ENCODE data around the gene YWHAH.
A peak's percentile ranks its signal among the peaks of the same experiment; 100 is the strongest.

Gene YWHAH

DNA sequence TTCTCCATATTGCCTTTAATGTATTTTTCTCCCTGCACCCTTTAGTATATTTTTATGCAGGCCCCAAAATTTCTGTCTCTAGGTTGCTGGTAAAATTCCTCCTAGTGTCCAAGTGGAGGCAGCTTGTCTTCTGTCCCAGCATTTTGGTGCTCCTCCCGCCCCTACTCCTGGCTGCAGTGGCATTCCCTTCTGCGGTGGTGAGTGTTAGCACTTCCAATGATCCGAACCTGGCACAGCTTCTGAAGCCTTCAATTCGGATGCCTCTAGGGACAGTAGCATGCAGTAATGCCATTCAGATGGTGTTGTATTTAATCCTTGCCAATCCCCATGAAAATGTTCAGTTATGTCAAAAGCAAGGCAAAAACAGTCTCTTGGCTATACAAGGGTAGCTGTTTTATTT lies 5.9 kb downstream of the YWHAH start:
- DNase-seq (ENCODE audit: low read depth in 2 of 2): no peak

DNA sequence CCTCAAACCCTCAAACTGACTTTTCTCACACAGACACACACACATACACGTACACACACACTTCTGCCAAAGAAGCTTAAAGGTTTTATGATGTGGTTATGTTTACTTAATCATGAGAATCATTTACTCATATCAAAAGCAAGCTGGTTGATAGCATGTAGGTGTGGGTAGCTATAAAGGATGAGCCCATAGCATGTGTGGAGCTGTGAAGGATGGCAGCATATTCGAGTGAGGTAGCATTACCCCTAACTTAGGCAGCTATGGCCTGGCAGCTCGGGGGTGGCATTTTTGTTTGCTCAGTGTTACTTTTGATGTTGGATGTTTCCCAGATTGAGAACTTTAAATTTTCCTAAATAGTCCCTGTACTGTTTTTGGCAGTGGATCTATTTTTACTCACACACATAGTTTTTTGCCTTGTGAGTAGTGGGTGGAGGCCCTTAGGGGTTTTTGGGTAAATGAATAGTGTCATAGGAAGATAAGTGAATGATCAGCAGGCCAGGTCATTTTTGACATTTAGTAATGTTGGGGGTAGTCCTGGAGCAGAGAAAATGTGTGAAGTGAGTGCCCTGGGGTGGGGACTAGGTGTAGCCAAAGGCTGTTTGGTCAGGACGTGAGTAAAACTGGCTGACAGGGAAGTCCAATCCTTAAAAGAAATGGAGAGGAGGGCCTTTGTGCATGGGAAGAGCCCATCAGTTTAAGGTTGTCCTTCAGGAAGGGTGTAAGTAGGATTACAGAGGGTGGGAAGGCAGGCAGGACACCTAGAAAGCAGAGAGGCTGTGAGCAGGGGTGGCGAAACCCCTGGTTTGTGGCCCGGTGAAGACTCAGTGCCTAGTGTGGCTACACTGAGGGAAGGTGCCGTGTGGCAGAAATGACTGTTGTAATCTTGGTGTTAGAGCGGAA lies 7.1 kb downstream of the YWHAH start:
- no peak for DNase-seq (ENCODE audit: low read depth in 2 of 2)

DNA sequence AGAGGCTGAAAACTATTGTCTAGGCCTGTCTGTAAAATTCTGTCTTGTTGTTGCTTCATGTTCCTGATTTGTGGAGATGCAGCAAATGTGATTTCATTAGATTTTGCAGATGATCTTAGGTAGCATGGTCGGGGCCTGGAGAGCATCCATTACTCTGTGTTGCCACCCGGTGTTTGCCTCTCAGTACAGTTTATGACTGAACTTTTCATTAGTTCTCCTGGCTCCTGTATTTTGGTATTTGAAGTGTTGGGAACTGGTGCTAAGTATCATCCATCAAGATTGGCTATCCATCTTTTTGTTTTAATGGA lies 7.7 kb downstream of the YWHAH start:
- DNase-seq (ENCODE audit: low read depth in 2 of 2): no peak

DNA sequence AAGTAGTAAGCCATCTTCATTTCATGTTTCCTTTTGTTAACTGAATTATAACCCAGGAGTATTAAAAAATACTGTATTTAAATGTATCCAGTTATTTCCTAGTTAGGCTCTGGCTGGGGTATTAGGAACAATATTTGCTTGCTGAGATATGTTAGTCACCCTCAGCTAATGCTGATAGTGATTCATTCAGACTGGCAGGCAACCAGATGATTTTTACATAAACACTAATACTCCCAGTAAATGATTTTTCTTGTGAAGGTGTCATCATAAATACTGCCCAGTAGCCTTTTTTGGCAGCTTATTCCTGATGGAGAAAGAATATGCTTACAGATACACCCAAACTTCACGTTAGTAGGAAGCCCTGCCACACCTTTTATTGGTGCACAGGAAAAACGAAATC lies 8.1 kb downstream of the YWHAH start:
- DNase-seq (ENCODE audit: low read depth in 2 of 2): no peak

DNA sequence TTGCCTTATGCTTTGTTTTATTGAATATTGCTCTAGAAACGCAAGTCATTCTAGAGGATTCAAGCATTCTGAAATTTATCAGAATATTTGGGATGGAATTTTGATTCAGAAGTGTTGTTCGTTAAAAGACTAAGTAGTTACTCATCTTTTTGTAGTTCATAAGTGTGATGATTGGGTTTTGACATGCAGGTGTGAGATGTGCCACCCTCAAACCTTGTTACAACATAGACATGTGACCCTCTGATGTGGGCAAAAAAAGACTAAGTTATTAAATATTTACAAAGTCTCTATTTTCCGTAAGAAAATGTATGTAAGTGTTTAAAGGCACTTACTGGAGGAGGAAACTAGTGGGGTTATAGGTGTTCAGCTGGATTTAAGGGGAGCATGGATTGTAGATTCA lies 8.9 kb downstream of the YWHAH start:
- DNase-seq (ENCODE audit: low read depth in 2 of 2): no peak

DNA sequence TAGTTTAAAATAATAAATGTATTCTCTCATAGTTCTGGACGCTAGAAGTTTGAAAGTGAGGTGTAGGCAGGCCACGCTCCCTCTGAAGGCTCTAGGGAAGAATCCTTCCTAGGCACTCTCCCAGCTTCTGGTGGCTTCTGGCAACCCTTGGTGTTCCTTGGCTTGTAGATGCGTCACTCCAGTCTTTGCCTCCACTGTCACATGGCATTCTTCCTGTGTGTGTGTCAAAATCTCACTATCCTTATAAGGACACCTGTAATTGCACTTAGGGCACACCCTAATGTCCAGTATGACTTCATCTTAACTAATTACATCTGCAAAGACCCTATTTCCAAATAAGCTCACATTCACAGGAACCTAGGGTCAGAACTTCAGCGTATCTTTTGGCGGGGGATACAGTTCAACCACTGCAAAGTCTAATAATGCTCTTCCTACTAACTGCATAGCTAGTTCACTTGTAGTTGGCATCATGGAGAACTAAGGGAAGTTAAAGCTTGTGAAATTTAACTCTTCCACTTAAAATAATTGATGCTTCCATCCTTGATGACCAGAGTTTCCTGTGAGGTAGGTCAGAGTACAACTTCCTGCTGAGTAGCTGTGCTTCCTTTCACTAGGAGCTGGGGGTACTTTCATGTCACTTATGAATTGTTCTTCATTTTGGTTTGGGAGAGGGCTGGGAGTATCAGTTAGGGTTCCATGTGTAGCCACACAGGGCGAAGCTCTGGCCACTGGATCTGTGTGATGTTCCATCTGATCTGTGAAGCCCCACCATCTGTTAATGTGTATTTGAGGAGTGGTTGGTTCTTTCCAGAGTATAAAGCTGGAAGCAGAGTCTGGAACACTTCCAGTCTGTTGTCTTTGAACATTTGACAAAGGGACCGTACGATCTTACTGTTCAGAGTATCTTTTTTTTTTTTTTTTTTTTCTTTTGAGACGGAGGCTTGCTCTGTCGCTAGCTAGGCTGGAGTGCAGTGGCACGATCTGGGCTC lies 10.5 kb downstream of the YWHAH start:
- no peak for DNase-seq (ENCODE audit: low read depth in 2 of 2)

DNA sequence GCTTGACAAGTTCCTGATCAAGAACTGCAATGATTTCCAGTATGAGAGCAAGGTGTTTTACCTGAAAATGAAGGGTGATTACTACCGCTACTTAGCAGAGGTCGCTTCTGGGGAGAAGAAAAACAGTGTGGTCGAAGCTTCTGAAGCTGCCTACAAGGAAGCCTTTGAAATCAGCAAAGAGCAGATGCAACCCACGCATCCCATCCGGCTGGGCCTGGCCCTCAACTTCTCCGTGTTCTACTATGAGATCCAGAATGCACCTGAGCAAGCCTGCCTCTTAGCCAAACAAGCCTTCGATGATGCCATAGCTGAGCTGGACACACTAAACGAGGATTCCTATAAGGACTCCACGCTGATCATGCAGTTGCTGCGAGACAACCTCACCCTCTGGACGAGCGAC lies 12.0 kb downstream of the YWHAH start:
- no peak for DNase-seq (ENCODE audit: low read depth in 2 of 2)

DNA sequence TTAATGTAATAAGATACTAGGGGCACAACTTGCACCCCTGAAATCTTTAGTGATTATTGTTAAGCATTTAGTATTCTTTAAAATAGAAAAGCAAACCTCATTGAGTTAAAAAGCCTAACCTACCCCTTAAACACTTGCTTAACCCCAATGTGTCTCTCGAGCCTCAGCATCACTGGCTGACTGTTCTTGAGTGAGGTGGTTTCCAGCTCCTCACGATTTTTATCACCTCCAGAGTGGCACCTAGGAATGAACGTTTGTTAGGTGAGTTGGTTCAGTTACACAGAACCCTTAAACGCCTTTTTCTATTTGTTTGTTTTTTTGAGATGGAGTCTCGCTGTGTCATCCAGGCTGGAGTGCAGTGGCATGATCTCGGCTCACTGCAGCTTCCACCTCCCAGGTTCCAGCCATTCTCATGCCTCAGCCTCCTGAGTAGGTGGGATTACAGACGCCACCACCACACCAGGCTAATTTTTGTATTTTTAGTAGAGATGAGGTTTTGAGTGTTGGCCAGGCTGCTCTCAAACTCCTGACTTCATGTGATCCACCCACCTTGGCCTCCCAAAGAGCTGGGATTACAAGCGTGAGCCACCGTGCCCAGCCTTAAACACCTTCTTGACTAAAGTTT lies 13.7 kb downstream of the YWHAH start:
- DNase-seq (ENCODE audit: low read depth in 2 of 2): no peak

DNA sequence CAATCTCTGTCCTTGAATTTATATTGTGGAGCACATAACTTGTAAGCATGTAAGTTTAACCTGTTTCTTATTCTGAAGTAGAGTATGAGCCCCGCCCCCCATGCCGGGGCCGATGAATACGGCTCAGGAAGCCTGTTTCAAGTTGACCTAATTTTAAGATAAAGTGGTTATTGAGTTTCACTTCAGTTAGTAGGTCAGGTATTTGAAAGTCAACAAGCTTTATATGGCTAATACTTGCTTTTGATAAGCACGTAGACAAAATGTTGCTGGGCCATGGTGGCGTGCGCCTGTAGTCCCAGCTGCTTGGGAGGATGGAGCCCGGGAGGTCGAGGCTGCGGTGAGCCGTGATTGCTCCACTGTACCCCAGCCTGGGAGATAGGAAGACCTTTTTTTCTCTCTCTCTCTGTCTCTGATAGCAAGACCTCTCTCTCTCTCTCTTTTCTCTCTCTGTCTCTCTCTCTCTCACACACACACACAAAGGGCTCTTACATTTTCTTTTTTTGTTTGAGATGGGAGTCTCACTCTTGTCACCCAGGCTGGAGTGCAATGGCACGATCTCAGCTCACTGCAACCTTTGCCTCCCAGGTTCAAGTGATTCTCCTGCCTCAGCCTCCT lies 14.4 kb downstream of the YWHAH start:
- no peak for DNase-seq (ENCODE audit: low read depth in 2 of 2)

DNA sequence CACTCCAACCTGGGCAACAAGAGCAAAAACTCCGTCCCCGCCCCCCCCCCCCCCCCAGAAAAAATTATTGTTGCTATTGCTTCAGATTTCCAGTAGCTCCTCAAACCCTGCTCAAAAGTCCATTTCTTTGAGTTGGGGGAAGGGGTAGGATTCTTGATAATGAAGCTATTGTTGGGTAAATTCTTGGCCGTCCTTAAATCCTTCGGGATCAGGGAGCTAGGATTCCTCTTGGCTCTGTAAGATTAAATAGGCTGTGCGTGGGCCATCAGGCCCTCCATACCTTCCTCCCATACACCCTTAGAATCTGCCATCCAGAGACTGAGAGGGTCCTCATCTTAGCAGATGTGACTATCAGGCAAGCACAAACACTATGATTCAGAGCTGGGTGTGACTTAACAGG lies 16.4 kb downstream of the YWHAH start:
- DNase-seq (ENCODE audit: low read depth in 2 of 2): no peak

DNA sequence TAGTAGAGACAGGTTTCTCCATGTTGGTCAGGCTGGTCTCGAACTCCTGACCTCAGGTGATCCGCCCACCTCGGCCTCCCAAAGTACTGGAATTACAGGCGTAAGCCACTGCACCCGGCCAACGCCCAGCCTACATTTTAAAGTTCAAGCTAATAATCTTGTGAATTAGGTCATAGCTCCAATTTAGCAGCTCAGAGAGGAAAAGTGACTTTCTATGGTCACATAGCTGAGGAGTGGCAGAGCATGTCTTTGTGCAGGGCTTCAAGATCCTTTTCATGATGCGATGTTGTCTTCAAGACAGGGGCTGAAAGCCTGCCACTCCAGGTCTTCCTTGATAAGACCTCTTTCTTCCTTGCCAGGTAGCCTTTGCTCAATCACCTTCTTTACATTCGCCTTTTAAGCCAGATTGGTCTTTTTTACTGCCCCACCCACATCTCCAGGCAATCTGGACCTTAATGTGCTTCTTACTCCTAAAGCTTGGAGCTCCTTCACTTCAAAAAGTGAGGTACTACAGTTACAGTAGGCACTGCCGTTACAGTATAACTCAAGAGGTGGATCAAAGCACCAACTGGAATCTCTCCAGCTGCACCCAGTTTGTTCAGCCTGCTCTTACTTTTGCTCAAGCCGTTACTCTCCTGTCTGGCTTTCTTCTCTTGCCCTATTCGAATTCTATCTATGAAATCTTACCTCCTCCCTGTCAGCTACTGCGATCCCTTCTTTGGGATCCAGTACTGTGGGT lies 18.2 kb downstream of the YWHAH start:
- no peak for DNase-seq (ENCODE audit: low read depth in 2 of 2)

DNA sequence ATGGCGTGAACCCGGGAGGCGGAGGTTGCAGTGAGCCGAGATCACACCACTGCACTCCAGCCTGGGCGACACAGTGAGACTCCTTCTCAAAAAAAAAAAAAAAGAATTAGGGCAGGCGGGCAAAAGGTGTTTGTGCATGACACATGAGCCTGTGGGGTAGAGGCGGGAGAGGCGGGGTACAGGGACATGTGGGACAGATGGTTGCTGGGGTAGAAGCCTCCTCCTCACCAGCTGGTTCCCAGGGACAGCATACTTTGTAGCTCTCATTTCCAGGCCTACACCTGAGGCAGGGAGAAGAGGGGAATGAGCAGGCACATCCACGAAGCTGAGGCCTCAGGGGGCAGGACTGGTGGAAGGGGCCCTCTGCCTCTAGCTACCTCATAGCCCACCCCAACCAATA lies 23.7 kb downstream of the YWHAH start:
- DNase-seq (ENCODE audit: low read depth in 2 of 2): no peak

DNA sequence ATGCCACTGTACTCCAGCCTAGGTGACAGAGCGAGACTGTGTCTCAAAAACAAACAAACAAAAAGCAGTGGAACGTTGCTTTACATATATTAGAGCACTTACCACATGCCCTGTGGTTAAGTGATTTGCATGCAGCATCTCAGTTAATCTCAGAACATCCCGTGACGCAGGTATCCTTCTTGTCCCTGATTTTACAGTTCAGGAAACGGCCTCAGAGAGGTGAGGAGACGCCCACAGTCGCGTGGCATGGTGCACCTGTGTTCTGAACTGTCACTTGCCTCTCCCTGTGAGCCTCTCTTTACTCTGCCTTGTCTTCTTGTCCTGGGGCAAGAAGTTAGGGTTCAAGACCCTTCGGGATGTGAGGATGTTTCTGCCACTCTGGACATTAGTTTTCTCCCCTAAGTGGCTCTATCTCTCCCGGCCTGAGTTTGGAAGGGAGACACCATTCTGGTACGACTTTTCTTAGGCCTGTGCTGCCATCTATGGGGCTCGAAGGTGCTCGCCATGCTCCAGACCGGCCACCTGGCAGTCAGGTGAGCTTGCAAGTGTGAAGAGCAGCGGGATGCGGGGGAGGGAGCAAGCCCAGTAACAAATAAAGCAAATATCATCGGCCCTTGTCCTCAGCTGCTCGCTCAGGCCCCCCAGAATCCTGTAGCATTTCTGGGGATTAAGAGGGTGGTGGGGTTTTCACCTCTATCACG lies 25.6 kb downstream of the YWHAH start:
- DNase-seq (ENCODE audit: low read depth in 2 of 2): no peak

DNA sequence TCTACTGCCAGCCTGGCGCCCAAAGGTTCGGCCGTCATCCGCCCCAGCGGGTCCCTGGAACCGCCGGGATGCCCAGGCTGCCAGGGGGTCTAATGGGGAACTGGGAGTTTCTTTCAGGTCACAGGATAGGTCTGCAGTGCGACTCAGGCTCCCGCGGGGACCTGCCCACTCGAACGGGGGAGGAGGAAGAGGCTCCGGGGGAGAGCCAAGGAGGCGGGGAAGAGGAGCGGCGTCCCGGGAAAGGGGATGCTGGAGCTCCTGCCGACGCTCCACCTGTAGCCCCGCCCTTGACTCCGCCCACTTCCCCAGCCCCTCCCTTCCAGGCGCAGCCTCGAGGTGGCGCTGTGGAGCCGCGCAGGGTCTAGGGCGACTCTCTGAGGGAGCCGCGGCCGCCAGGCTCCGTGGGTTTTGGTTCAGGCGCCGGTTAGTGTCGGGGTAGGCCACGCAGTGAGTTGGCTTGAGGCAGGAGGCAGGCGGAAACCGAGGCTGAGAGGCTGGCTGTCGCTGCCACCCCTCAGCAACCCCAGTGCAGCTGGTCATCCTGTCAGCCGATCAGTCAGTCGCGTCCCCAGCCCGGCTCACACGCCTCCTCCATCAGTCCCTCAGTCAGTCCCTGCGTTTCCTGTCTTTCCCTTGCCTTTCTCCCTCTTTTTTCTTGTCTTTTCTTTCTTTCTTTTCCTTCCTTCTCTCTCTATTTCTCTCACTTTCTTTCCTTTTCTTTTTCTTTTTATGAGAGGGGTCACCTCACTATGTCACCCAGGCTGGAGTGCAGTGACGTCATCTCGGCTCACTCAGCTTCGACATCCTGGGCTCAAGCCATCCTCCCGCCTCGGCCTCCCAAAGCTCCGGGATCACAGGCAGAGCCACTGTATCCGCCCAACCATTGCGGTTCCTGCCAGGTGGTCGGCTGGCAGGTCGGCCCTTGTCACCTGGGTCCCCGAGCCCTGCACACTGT lies 26.4 kb downstream of the YWHAH start:
- DNase-seq (ENCODE audit: low read depth in 2 of 2): peak; percentile 62 to 63

DNA sequence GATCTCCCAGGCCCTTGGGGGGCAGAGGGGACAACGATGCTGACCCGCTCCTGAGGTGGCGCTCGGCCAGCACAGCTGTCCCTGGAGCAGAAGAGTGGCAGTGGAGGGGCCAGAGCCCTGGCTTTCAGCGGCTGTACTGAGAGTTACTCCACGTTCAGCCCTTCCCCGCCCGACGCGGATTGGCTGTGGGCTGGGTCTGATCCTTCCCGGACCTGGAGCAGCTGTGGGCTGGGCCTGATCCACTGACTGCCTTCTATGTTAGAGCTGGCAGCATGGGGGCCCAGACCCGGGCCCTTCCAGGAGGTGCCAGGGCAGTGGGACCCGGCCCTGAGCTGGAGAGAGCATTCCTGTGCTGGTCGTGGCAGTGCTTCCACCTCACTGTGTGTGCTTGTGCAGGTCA lies 27.8 kb downstream of the YWHAH start:
- no peak for DNase-seq (ENCODE audit: low read depth in 2 of 2)

DNA sequence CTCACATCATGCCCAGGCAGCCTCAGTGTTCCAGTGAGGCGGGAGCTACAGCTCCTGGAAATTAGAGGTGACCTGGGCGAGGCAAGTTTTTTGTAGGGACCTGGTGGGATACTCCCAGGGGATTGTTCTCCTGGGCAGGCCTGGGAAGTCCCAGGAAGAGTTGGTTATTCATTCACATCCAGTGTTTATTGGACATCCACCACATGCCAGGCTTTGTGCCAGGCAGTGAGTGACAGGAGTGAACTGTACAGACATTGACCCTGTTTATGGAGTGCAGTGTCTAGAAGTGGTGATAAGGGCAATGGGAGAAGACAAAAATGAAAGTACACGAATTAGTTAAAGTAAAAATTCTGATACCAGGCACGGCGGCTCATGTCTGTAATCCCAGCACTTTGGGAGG lies 29.4 kb downstream of the YWHAH start:
- DNase-seq (ENCODE audit: low read depth in 2 of 2): no peak

DNA sequence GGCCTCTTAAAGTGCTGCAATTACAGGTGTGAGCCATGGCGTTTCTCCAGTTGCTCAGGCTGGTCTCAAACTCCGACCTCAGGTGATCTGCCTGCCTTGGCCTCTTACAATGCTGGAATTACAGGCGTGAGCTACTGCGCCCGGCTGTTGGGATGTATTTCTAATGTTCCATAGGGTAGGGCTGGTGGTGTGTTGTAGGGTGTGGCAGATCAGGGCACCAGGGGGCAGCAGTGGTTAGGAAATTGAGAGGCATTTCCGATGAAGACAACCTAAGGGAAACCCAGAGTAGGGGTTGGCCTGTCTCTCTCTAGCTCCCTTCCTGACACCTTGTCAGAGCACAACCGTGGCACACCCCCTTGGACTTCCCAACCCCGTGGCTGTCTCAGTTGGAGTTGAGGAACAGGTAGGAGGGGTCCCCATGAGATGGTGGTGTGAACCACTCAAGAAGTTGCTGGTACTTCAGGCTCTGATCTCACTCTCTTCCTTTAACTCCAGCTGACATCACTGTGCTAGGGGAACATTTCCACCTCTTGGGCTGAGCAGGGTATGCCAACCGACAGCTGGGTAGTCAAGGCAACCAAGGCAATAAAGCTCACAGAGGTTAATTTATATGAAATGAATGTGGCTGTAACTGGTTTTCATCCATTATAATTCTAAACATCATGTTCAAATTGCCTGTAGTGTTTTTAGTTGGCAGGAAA lies 33.0 kb downstream of the YWHAH start:
- DNase-seq (ENCODE audit: low read depth in 2 of 2): peak; percentile 23 to 53

DNA sequence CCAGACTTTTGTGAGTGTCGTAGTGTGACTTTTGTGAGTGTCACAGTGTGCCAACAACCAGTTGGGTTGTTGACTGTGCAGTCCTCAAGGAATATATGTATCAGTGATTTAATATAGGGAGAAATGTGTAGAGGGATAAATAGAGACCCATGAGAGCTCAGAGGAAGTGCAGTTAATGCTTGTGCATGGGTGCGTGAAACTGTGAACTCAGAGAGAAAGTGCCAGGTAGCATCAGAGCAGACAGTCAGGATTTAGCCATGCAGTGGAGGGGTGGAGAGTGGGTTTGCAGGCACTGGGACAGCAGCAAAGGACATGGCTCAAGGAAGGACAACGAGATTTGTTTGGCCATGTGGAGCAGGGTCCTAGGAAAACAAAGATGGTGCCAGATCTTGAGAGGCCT lies 33.6 kb downstream of the YWHAH start:
- DNase-seq (ENCODE audit: low read depth in 2 of 2): no peak

DNA sequence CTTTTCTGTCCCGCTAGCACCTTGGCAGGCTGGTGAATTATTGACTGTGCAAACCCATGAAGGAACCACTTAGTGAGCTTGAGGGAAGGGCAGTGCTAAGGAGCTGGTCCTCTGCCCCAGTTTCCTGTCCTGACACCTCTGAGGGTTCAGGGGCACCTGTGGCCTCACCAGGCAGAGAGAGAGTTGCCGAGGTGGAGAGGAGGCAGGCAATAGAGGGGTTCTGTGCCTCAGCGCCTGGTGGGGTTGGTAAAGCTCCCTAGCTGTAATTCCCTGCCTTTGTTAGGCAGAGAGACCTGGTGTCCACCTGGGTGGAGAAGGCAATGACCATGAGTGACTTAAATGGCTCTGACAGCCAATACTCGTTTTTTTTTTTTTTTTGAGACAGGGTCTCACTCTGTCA lies 36.3 kb downstream of the YWHAH start:
- DNase-seq (ENCODE audit: low read depth in 2 of 2): no peak

Data from stimulated activated CD8-positive, alpha-beta memory T cell treated with anti-CD3 and anti-CD28 coated beads, Interleukin-15, amount 100 ng/mL, for 4 hours (primary cell).